RWPE2 (cell line): ENCODE results near the gene SIGLECL1.

Experiments
- ATAC-seq: fragments of 200-7000 bp; cut with Tn5 transposase; 3 replicates; pipeline ENCODE4 v1.9.1; 2021; ENCODE audit warnings: low read depth
- DNase-seq: peaks from one replicate; pipeline ENCODE4 v3.0.0-alpha.2; 2020; ENCODE audit warnings: low spot score
- H3K27ac ChIP-seq: fragments of 450-650 bp; 2 replicates; pipeline ENCODE4 v1.5.1; 2017; ENCODE audit warnings: mild to moderate bottlenecking; ENCODE audit not compliant: poor library complexity, severe bottlenecking
- H3K27me3 ChIP-seq: fragments of 250-450 bp; sonication (Bioruptor Pico); 2 replicates; pipeline ENCODE4 v1.5.1; 2021; ENCODE audit warnings: mild to moderate bottlenecking, moderate library complexity; ENCODE audit not compliant: insufficient read depth, poor library complexity, severe bottlenecking
- H3K36me3 ChIP-seq: fragments of 250-450 bp; sonication (Bioruptor Pico); 2 replicates; pipeline ENCODE4 v1.5.1; 2020; ENCODE audit warnings: low read depth, mild to moderate bottlenecking, moderate library complexity
- H3K4me1 ChIP-seq: fragments of 250-450 bp; sonication (Bioruptor Pico); 2 replicates; pipeline ENCODE4 v1.5.1; 2021; ENCODE audit warnings: mild to moderate bottlenecking, moderate library complexity; ENCODE audit not compliant: insufficient read depth, poor library complexity, severe bottlenecking
- H3K4me3 ChIP-seq: fragments of 250-450 bp; sonication (Bioruptor Pico); 2 replicates; pipeline ENCODE4 v1.5.1; 2021; ENCODE audit warnings: mild to moderate bottlenecking, moderate library complexity; ENCODE audit not compliant: severe bottlenecking
- H3K9me3 ChIP-seq: fragments of 250-450 bp; sonication (Bioruptor Pico); 2 replicates; pipeline ENCODE4 v1.5.1; 2021; ENCODE audit warnings: mild to moderate bottlenecking, moderate library complexity; ENCODE audit not compliant: severe bottlenecking
- CTCF ChIP-seq: fragments of 450-650 bp; IDR thresholded peaks from one replicate; pipeline ENCODE4 v1.5.1; 2017; ENCODE audit warnings: mild to moderate bottlenecking, moderate library complexity; ENCODE audit not compliant: poor library complexity, severe bottlenecking

Gene SIGLECL1

GRCh38 chr19:51250786-51251467 is at the start of gene SIGLECL1:
Gene SIGLECL1, plus strand, starts transcription at chr19:51251080. Its CDS starts 12,993 bp downstream, at chr19:51264073.
- Histone ChIP-seq H3K4me3 (no peak within 1 kb of the TSS), H3K27me3 (no peaks in the 10 kb centered on the region), H3K9me3 (no peaks in the 10 kb centered on the region), H3K36me3 (no peaks in the 10 kb centered on the region), H3K4me1 (no peaks in the 10 kb centered on the region), H3K27ac (no peak within 1 kb of the TSS)
- no peak for DNase-seq
- no peak for ATAC-seq
- TF ChIP-seq CTCF = no peak

- no peak overlapping the region for H3K4me3 ChIP-seq
- H3K27me3 ChIP-seq = peaks cover 4% of the 10 kb centered on the region
- TF ChIP-seq CTCF = no peak
- no peak for ATAC-seq
- no peaks in the 10 kb centered on the region for H3K36me3 ChIP-seq
- no peak overlapping the region for H3K27ac ChIP-seq
- H3K9me3 ChIP-seq = no peaks in the 10 kb centered on the region
- DNase-seq = no peak
- H3K4me1 ChIP-seq = no peaks in the 10 kb centered on the region
These were observed 49.2 kb upstream of the SIGLECL1 start for GRCh38 chr19:51201712-51202111.

GRCh38 chr19:51203916-51204315 is 47.0 kb upstream of the SIGLECL1 start:
- no peak for TF ChIP-seq CTCF

GRCh38 chr19:51204321-51204720 is 46.6 kb upstream of the SIGLECL1 start:
- no peak for DNase-seq
- Histone ChIP-seq H3K9me3 (no peaks in the 10 kb centered on the region), H3K4me3 (no peak overlapping the region), H3K27me3 (peaks cover 4% of the 10 kb centered on the region), H3K4me1 (no peaks in the 10 kb centered on the region), H3K27ac (no peak overlapping the region), H3K36me3 (no peaks in the 10 kb centered on the region)
- no peak for TF ChIP-seq CTCF
- ATAC-seq = no peak

More at GRCh38 chr19:51203916-51204315, 47.0 kb upstream of the SIGLECL1 start:
- H3K27me3 ChIP-seq = peaks cover 4% of the 10 kb centered on the region
- H3K9me3 ChIP-seq = no peaks in the 10 kb centered on the region
- DNase-seq (no peak), ATAC-seq (no peak)
- H3K27ac ChIP-seq = no peak overlapping the region
- no peak overlapping the region for H3K4me3 ChIP-seq
- no peaks in the 10 kb centered on the region for H3K36me3 ChIP-seq
- no peaks in the 10 kb centered on the region for H3K4me1 ChIP-seq

GRCh38 chr19:51207747-51208146 is 43.1 kb upstream of the SIGLECL1 start:
- Histone ChIP-seq H3K36me3 (no peaks in the 10 kb centered on the region), H3K27ac (no peak overlapping the region), H3K4me1 (no peaks in the 10 kb centered on the region), H3K9me3 (no peaks in the 10 kb centered on the region), H3K4me3 (no peak overlapping the region), H3K27me3 (no peaks in the 10 kb centered on the region)
- DNase-seq = no peak
- no peak for TF ChIP-seq CTCF
- ATAC-seq = no peak
